ENCODE measurements around the gene KCNG4.

Gene KCNG4

GRCh38 chr16:84271866-84272265, 32.1 kb upstream of the KCNG4 start:
- peaks cover 5% of the 10 kb centered on the region for H3K27me3 Mint-ChIP-seq
- H3K4me3 Mint-ChIP-seq, result no peak overlapping the region
- no peaks in the 10 kb centered on the region for H3K36me3 Mint-ChIP-seq (ENCODE audit: low read depth)
- ATAC-seq, result no peak
- no peak for DNase-seq
- H3K27ac Mint-ChIP-seq, result no peak overlapping the region
- H3K9me3 Mint-ChIP-seq, result no peaks in the 10 kb centered on the region
- H3K4me1 Mint-ChIP-seq, result no peaks in the 10 kb centered on the region

GRCh38 chr16:84271037-84271436, 31.2 kb upstream of the KCNG4 start:
- Mint-ChIP-seq H3K4me1 (no peaks in the 10 kb centered on the region), H3K4me3 (no peak overlapping the region), H3K27ac (no peak overlapping the region), H3K9me3 (no peaks in the 10 kb centered on the region), H3K27me3 (peaks cover 5% of the 10 kb centered on the region), H3K36me3 (ENCODE audit: low read depth) (no peaks in the 10 kb centered on the region)
- ATAC-seq (no peak), DNase-seq (no peak)

- Mint-ChIP-seq H3K4me1 (no peaks in the 10 kb centered on the region), H3K27ac (no peak overlapping the region), H3K4me3 (no peak overlapping the region), H3K27me3 (peaks cover 2% of the 10 kb centered on the region), H3K9me3 (no peaks in the 10 kb centered on the region), H3K36me3 (ENCODE audit: low read depth) (no peaks in the 10 kb centered on the region)
- ATAC-seq, result no peak
- no peak for DNase-seq
Observed at GRCh38 chr16:84270531-84270930, 30.7 kb upstream of the KCNG4 start.

- Mint-ChIP-seq H3K36me3 (ENCODE audit: low read depth) (no peaks in the 10 kb centered on the region), H3K4me1 (no peaks in the 10 kb centered on the region), H3K9me3 (no peaks in the 10 kb centered on the region), H3K27me3 (peaks cover 4% of the 10 kb centered on the region), H3K4me3 (no peak overlapping the region), H3K27ac (no peak overlapping the region)
- ATAC-seq (no peak), DNase-seq (no peak)
Observed at GRCh38 chr16:84270071-84270470, 30.3 kb upstream of the KCNG4 start.

- DNase-seq, result no peak
- no peaks in the 10 kb centered on the region for H3K9me3 Mint-ChIP-seq
- H3K36me3 Mint-ChIP-seq (ENCODE audit: low read depth), result no peaks in the 10 kb centered on the region
- no peak overlapping the region for H3K4me3 Mint-ChIP-seq
- no peak for ATAC-seq
- H3K27me3 Mint-ChIP-seq, result peaks cover 11% of the 10 kb centered on the region
- H3K27ac Mint-ChIP-seq, result no peak overlapping the region
- no peaks in the 10 kb centered on the region for H3K4me1 Mint-ChIP-seq
Observed at GRCh38 chr16:84268291-84269040, 28.7 kb upstream of the KCNG4 start.

- no peak overlapping the region for H3K27ac Mint-ChIP-seq
- no peak for DNase-seq
- no peaks in the 10 kb centered on the region for H3K36me3 Mint-ChIP-seq (ENCODE audit: low read depth)
- ATAC-seq, result no peak
- H3K4me3 Mint-ChIP-seq, result no peak overlapping the region
- no peaks in the 10 kb centered on the region for H3K4me1 Mint-ChIP-seq
- no peaks in the 10 kb centered on the region for H3K9me3 Mint-ChIP-seq
- H3K27me3 Mint-ChIP-seq, result peaks cover 11% of the 10 kb centered on the region
Observed at GRCh38 chr16:84267380-84267779, 27.6 kb upstream of the KCNG4 start.

GRCh38 chr16:84266451-84266850, 26.6 kb upstream of the KCNG4 start:
- Mint-ChIP-seq H3K27ac (no peak overlapping the region), H3K4me1 (no peaks in the 10 kb centered on the region), H3K36me3 (ENCODE audit: low read depth) (no peaks in the 10 kb centered on the region), H3K9me3 (no peaks in the 10 kb centered on the region), H3K27me3 (peaks cover 11% of the 10 kb centered on the region), H3K4me3 (no peak overlapping the region)
- DNase-seq, result peak; percentile 3
- ATAC-seq, result peak; percentile 61

GRCh38 chr16:84262939-84263338, 23.1 kb upstream of the KCNG4 start:
- no peaks in the 10 kb centered on the region for H3K36me3 Mint-ChIP-seq (ENCODE audit: low read depth)
- ATAC-seq (no peak), DNase-seq (no peak)
- H3K4me1 Mint-ChIP-seq, result no peaks in the 10 kb centered on the region
- no peaks in the 10 kb centered on the region for H3K9me3 Mint-ChIP-seq
- peaks cover 21% of the 10 kb centered on the region for H3K27me3 Mint-ChIP-seq
- no peak overlapping the region for H3K4me3 Mint-ChIP-seq
- no peak overlapping the region for H3K27ac Mint-ChIP-seq

GRCh38 chr16:84262031-84262430, 22.2 kb upstream of the KCNG4 start:
- DNase-seq, result no peak
- H3K27me3 Mint-ChIP-seq, result peaks cover 23% of the 10 kb centered on the region
- no peak overlapping the region for H3K27ac Mint-ChIP-seq
- no peak for ATAC-seq
- H3K4me3 Mint-ChIP-seq, result no peak overlapping the region
- H3K4me1 Mint-ChIP-seq, result no peaks in the 10 kb centered on the region
- no peaks in the 10 kb centered on the region for H3K9me3 Mint-ChIP-seq
- no peaks in the 10 kb centered on the region for H3K36me3 Mint-ChIP-seq (ENCODE audit: low read depth)

- Mint-ChIP-seq H3K4me1 (no peaks in the 10 kb centered on the region), H3K9me3 (no peaks in the 10 kb centered on the region), H3K36me3 (ENCODE audit: low read depth) (no peaks in the 10 kb centered on the region), H3K27me3 (peaks cover 26% of the 10 kb centered on the region), H3K4me3 (no peak overlapping the region), H3K27ac (no peak overlapping the region)
- DNase-seq, result no peak
- ATAC-seq, result no peak
Observed at GRCh38 chr16:84260766-84261554, 21.1 kb upstream of the KCNG4 start.

- no peaks in the 10 kb centered on the region for H3K36me3 Mint-ChIP-seq (ENCODE audit: low read depth)
- no peak overlapping the region for H3K4me3 Mint-ChIP-seq
- H3K27me3 Mint-ChIP-seq, result peaks cover 20% of the 10 kb centered on the region
- no peaks in the 10 kb centered on the region for H3K4me1 Mint-ChIP-seq
- H3K9me3 Mint-ChIP-seq, result no peaks in the 10 kb centered on the region
- no peak for ATAC-seq
- no peak overlapping the region for H3K27ac Mint-ChIP-seq
- no peak for DNase-seq
Observed at GRCh38 chr16:84259691-84260090, 19.9 kb upstream of the KCNG4 start.

GRCh38 chr16:84258266-84258665, 18.5 kb upstream of the KCNG4 start:
- no peak overlapping the region for H3K27ac Mint-ChIP-seq
- H3K27me3 Mint-ChIP-seq, result peaks cover 24% of the 10 kb centered on the region
- ATAC-seq, result no peak
- no peak overlapping the region for H3K4me3 Mint-ChIP-seq
- no peaks in the 10 kb centered on the region for H3K9me3 Mint-ChIP-seq
- H3K4me1 Mint-ChIP-seq, result no peaks in the 10 kb centered on the region
- no peaks in the 10 kb centered on the region for H3K36me3 Mint-ChIP-seq (ENCODE audit: low read depth)
- DNase-seq, result no peak

GRCh38 chr16:84255050-84255810, 15.4 kb upstream of the KCNG4 start:
- no peaks in the 10 kb centered on the region for H3K4me1 Mint-ChIP-seq
- no peak overlapping the region for H3K27ac Mint-ChIP-seq
- DNase-seq (no peak), ATAC-seq (no peak)
- H3K4me3 Mint-ChIP-seq, result no peak overlapping the region
- no peaks in the 10 kb centered on the region for H3K9me3 Mint-ChIP-seq
- H3K36me3 Mint-ChIP-seq (ENCODE audit: low read depth), result no peaks in the 10 kb centered on the region
- H3K27me3 Mint-ChIP-seq, result peaks cover 26% of the 10 kb centered on the region

GRCh38 chr16:84254062-84254461, 14.2 kb upstream of the KCNG4 start:
- no peak overlapping the region for H3K4me3 Mint-ChIP-seq
- H3K36me3 Mint-ChIP-seq (ENCODE audit: low read depth), result no peaks in the 10 kb centered on the region
- H3K27ac Mint-ChIP-seq, result no peak overlapping the region
- peaks cover 26% of the 10 kb centered on the region for H3K27me3 Mint-ChIP-seq
- H3K4me1 Mint-ChIP-seq, result no peaks in the 10 kb centered on the region
- ATAC-seq, result no peak
- H3K9me3 Mint-ChIP-seq, result no peaks in the 10 kb centered on the region
- no peak for DNase-seq

GRCh38 chr16:84253173-84253572, 13.4 kb upstream of the KCNG4 start:
- Mint-ChIP-seq H3K36me3 (ENCODE audit: low read depth) (no peaks in the 10 kb centered on the region), H3K4me1 (no peaks in the 10 kb centered on the region), H3K9me3 (no peaks in the 10 kb centered on the region), H3K27ac (no peak overlapping the region), H3K4me3 (no peak overlapping the region), H3K27me3 (peaks cover 21% of the 10 kb centered on the region)
- DNase-seq (no peak), ATAC-seq (no peak)

All from activated naive CD8-positive, alpha-beta T cell treated with anti-CD3 and anti-CD28 coated beads, Interleukin-2, amount 50 U/mL, for 24 hours (primary cell).